K562 (cell line): ENCODE results near the gene APC2. TPM values are rescaled to one million over a fixed set of nuclear protein-coding genes. Genes with fewer than 3 reads are reported as not detected.

Experiments used
- CBX5 ChIP-seq: IDR thresholded peaks from 2 replicates; pipeline ENCODE4 v1.6.1; 2014; ENCODE audit warnings: low read depth, borderline replicate concordance
- CREB3L1 ChIP-seq: fragments of 450-650 bp; IDR thresholded peaks from 2 replicates; pipeline ENCODE4 v1.6.1; 2014; ENCODE audit warnings: low read depth, mild to moderate bottlenecking, moderate library complexity, borderline replicate concordance
- CTBP1 ChIP-seq: fragments of 450-650 bp; IDR thresholded peaks from 2 replicates; pipeline ENCODE4 v1.6.1; 2016; ENCODE audit warnings: borderline replicate concordance
- DMBX1 ChIP-seq: fragments of 250-450 bp; sonication (Bioruptor Pico); IDR thresholded peaks from 2 replicates; pipeline ENCODE4 v1.8.0; 2022; ENCODE audit warnings: inconsistent platforms, mild to moderate bottlenecking, moderate library complexity, borderline replicate concordance
- HDAC8 ChIP-seq: fragments of 450-650 bp; IDR thresholded peaks from 2 replicates; pipeline ENCODE4 v1.6.1; 2016; ENCODE audit warnings: mild to moderate bottlenecking, missing genetic modification characterization, moderate library complexity, missing compliant biosample characterization
- MGA ChIP-seq: fragments of 450-650 bp; IDR thresholded peaks from 2 replicates; pipeline ENCODE4 v1.6.1; 2016; ENCODE audit warnings: mild to moderate bottlenecking, moderate library complexity
- NR2C1 ChIP-seq, 2 experiments: fragments of 450-650 bp; IDR thresholded peaks; 2 replicates each; pipeline ENCODE4 v1.6.1; 2017; ENCODE audit warnings: mild to moderate bottlenecking in 2 of 2, antibody characterized with exemption in 1 of 2, inconsistent platforms in 1 of 2, missing compliant biosample characterization in 1 of 2, missing genetic modification characterization in 1 of 2
- RUNX1 ChIP-seq: sonication (generic); IDR thresholded peaks from 2 replicates; pipeline ENCODE4 v1.6.1; 2016; ENCODE audit warnings: antibody characterized with exemption, low read depth
- TEAD4 ChIP-seq, 2 experiments: sonication (generic) in 1 of 2; formaldehyde crosslinking in 1 of 2; IDR thresholded peaks; 2 replicates each; pipeline versions ENCODE4 v1.6.1 to v1.8.0; 2012 to 2022; ENCODE audit warnings: borderline replicate concordance in 1 of 2, inconsistent platforms in 1 of 2, low read length in 1 of 2, mild to moderate bottlenecking in 1 of 2, missing genetic modification reagents in 1 of 2
- ZNF24 ChIP-seq: fragments of 450-650 bp; IDR thresholded peaks from 2 replicates; pipeline ENCODE4 v1.6.1; 2016
- ZNF398 ChIP-seq: fragments of 250-450 bp; sonication (Bioruptor Pico); IDR thresholded peaks from 2 replicates; pipeline ENCODE4 v1.8.0; 2021; ENCODE audit warnings: moderate library complexity, mild to moderate bottlenecking, inconsistent platforms
- polyA plus RNA-seq, 8 experiments: library from polyadenylated mRNA; depleted of rRNA in 4 of 8; stranded (reverse) in 5 of 8; unstranded in 3 of 8; fragments of >200 nt; fragmentation: Nextera tagmentation in 2 of 8; fragmentation: Illumina TruSeq in 1 of 8; extraction: Ambion mirVana in 2 of 8; extraction: Trizol in 1 of 8; gene quantifications; 2 replicates each; pipeline versions ENCODE4 v1.2.1 to v1.2.3, GENCODE V29; 2011 to 2014; ENCODE audit warnings: inconsistent platforms in 1 of 8, missing spikeins in 1 of 8
- total RNA-seq, 7 experiments: library from RNA; depleted of rRNA in 6 of 7; stranded (reverse); fragments of >200 nt in 6 of 7; fragmentation: Illumina TruSeq in 2 of 7; extraction: Trizol in 2 of 7; gene quantifications; 2 replicates each; pipeline versions ENCODE4 v1.2.1 to v1.2.3, GENCODE V29; 2011 to 2021; ENCODE audit warnings: low replicate concordance in 1 of 7

APC2 gene
- total and polyA plus RNA-seq, 9 of the 15 experiments (the other 6 are each of a cell fraction or from before 2014, with no cell fraction given), result 0.01 to 0.40 (median 0.05) TPM; not detected in 3

GRCh38 chr19:1406774-1407527, 43.0 kb upstream of the APC2 start (continued):
- TF ChIP-seq CREB3L1 (peak; percentile 92), CBX5 (no peak), TEAD4 (IDR thresholded peaks at IDR 0.05; ENCODE audit: low read length) (peak; percentile 47), TEAD4 (CRISPR knock-in tag; IDR thresholded peaks at IDR 0.05; ENCODE audit: borderline replicate concordance) (no peak), HDAC8 (tag) (peak; percentile 81; the same call in 1 of the 2 replicates), ZNF398 (CRISPR knock-in tag) (no peak), RUNX1 (peak; percentile 65; the same call in 1 of the 2 replicates), DMBX1 (CRISPR knock-in tag) (peak; percentile 68; the same call in 1 of the 2 replicates), ZNF24 (peak; percentile 38; the same call in 1 of the 2 replicates), CTBP1 (peak; percentile 98), MGA (peak; percentile 96), NR2C1 (IDR thresholded peaks at IDR 0.05) (no peak), NR2C1 (tag; IDR thresholded peaks at IDR 0.05) (0 out of 2 replicates have a peak, but pooled peaks have one; percentile 45)
